ENCODE data around the gene KDM4F. TPM values are rescaled to one million over a fixed set of nuclear protein-coding genes. Genes with fewer than 3 reads are reported as not detected.

Gene KDM4F
- total and polyA plus RNA-seq, 2 of the 8 experiments (the other 6 are each of a cell fraction or from before 2014, with no cell fraction given) = not detected

DNA sequence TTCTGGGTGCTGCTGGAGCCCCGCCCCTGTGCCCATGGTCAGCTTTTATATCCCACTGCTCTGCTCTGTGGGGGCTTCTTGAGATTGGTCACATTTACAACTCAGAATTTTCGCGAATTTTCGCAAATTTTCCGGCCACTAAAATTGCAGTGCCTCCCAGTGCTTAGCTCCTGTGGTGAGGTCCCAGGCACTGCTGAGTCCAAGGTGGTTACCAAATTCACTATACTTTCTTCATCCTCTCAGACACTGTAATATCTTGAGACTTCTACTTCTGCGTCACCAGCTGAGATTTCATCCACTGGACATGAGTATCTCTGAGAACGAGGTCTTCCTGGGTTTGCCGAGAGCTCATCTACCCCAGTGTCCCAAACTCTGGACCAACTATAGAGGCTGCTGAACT, 8.7 kb downstream of the KDM4F start (continued):
- TF ChIP-seq TCF12 (IDR thresholded peaks at IDR 0.05; ENCODE audit: low read depth, low read length) (no peak), CHD1 (IDR thresholded peaks at IDR 0.05; ENCODE audit: low read depth, low read length) (no peak), SIN3A (conservative IDR thresholded peaks at IDR 0.05 in 1 of 2, IDR thresholded peaks at IDR 0.05 in 1 of 2; ENCODE audit: low read depth in 1 of 2, low read length in 2 of 2) (no peak)
